Measurements from ENCODE around the gene RBP5. TPM values are rescaled to one million over a fixed set of nuclear protein-coding genes. Genes with fewer than 3 reads are reported as not detected.

The RBP5 gene
- total and polyA plus RNA-seq, 2 experiments from 2014 or later = 1.5 to 8.9 TPM

DNA sequence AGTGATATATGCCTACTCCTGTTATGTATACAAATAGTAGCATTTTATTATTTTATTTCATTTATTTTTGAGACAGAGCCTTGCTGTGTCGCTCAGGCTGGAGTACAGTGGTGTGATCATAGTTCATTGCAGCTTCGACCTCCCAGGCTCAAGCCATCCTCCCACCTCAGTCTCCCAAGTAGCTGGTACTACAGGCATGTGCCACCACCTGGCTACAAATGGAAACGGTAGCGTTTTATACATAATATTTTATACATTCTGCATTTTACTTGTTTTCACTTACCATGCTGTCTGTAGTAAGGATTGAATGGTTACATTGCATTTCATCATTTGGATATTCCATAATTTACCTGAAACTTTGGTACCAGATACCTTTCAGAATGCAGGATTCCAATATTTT lies 50.5 kb downstream of the RBP5 start:
- Histone ChIP-seq H3K36me3 (no peaks in the 10 kb centered on the region), H3K4me3 (no peak overlapping the region), H3K9me3 (ENCODE audit: low read depth) (no peaks in the 10 kb centered on the region), H3K27me3 (peaks cover 9% of the 10 kb centered on the region), H3K4me1 (ENCODE audit: low read depth) (no peaks in the 10 kb centered on the region), H3K27ac (no peak overlapping the region)
- TF ChIP-seq, protein P1, sequence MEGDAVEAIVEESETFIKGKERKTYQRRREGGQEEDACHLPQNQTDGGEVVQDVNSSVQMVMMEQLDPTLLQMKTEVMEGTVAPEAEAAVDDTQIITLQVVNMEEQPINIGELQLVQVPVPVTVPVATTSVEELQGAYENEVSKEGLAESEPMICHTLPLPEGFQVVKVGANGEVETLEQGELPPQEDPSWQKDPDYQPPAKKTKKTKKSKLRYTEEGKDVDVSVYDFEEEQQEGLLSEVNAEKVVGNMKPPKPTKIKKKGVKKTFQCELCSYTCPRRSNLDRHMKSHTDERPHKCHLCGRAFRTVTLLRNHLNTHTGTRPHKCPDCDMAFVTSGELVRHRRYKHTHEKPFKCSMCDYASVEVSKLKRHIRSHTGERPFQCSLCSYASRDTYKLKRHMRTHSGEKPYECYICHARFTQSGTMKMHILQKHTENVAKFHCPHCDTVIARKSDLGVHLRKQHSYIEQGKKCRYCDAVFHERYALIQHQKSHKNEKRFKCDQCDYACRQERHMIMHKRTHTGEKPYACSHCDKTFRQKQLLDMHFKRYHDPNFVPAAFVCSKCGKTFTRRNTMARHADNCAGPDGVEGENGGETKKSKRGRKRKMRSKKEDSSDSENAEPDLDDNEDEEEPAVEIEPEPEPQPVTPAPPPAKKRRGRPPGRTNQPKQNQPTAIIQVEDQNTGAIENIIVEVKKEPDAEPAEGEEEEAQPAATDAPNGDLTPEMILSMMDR (IDR thresholded peaks at IDR 0.05; ENCODE audit: low read depth, low read length) = no peak
- no peak for DNase-seq (ENCODE audit: low read depth in 1 of 2, low spot score in 1 of 2)

DNA sequence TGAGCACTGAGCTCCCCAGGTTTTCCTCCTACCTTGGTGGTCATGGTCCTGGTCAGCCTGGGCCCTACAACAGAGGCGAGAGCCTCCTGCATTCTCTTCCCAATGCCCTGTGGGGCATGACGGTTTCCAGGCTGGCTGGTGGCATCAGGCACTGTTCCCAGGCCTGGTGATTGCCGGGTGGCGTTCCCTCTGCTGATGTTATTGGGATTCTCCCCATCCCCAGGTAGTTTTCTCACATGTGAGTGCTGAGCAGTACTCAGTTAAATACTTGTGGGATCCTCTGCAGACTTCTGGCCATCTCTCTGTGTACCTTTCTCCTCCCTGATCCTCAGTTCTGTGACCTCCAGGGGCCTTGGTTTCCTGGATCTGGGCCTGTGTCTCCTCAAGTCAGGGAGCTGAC lies 52.2 kb downstream of the RBP5 start:
- H3K4me1 ChIP-seq (ENCODE audit: low read depth) = no peaks in the 10 kb centered on the region
- H3K27me3 ChIP-seq = peaks cover 12% of the 10 kb centered on the region
- DNase-seq (ENCODE audit: low read depth in 1 of 2, low spot score in 1 of 2) = no peak
- H3K4me3 ChIP-seq = no peak overlapping the region
- TF ChIP-seq, protein P1 (IDR thresholded peaks at IDR 0.05; ENCODE audit: low read depth, low read length) = no peak
- H3K36me3 ChIP-seq = no peaks in the 10 kb centered on the region
- no peak overlapping the region for H3K27ac ChIP-seq
- H3K9me3 ChIP-seq (ENCODE audit: low read depth) = no peaks in the 10 kb centered on the region

DNA sequence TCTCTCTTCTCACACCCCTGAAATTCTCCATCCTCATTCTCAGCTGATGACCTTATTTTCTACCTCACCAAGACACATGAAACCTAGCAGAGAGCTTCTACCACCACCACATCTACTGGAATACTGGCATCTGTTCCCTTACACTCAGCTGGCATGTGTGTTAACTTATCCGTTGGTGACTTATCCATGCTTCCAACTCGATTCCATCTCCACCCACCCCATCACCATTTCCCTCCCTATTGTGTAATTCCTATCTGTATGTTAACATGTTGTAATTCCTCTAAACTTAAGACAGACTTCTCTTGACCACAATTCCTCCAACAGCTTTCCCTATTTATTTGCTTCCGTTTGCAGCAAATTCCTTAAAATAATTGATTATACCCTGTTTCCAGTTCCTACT lies 52.8 kb downstream of the RBP5 start:
- Histone ChIP-seq H3K27ac (no peak overlapping the region), H3K27me3 (peaks cover 12% of the 10 kb centered on the region), H3K4me1 (ENCODE audit: low read depth) (no peaks in the 10 kb centered on the region), H3K9me3 (ENCODE audit: low read depth) (no peaks in the 10 kb centered on the region), H3K4me3 (no peak overlapping the region), H3K36me3 (no peaks in the 10 kb centered on the region)
- TF ChIP-seq, protein P1 (IDR thresholded peaks at IDR 0.05; ENCODE audit: low read depth, low read length) = no peak
- peak in 1 of 2 donors; percentile 82 for DNase-seq (ENCODE audit: low read depth in 1 of 2, low spot score in 1 of 2)

DNA sequence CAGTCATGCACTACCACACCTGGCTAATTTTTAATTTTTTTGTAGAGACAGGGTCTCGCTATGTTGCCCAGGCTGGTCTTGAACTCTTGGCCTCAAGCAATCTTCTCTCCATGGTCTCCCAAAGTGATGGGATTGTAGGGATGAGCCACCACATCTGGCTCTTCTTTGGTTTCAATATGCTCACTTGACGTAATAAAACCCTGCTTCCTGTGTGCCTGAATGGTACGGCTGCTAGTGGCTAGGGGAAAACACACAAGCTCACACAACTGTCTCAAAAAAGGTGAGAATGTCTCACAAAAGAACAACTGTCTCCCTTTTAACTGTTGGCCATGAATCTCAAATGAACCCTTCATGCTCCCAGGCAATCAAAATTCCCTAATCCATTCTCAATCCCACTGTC lies 53.2 kb downstream of the RBP5 start:
- TF ChIP-seq, protein P1 (IDR thresholded peaks at IDR 0.05; ENCODE audit: low read depth, low read length) = no peak
- no peaks in the 10 kb centered on the region for H3K9me3 ChIP-seq (ENCODE audit: low read depth)
- no peak overlapping the region for H3K4me3 ChIP-seq
- no peak for DNase-seq (ENCODE audit: low read depth in 1 of 2, low spot score in 1 of 2)
- H3K27ac ChIP-seq = no peak overlapping the region
- no peaks in the 10 kb centered on the region for H3K36me3 ChIP-seq
- peaks cover 12% of the 10 kb centered on the region for H3K27me3 ChIP-seq
- no peaks in the 10 kb centered on the region for H3K4me1 ChIP-seq (ENCODE audit: low read depth)

DNA sequence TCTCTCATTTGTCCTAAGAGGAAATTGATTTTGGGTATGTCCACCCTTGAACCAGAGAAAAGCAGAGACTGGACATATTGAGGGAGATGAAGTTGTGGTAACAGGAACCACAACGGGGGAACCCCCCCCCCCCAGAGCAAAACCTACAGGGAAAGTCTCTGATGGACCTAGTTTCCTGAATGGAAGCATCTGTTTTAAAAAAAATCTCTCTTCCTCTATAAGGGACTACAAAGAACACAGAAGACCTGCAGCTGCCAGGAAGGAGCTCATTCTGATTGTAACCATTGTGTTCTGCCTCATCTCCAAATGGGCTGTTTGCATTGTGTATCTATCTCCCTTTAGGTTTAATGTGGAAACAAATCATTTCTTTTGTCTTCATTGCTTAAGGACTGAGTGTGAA lies 54.7 kb downstream of the RBP5 start:
- H3K4me1 ChIP-seq (ENCODE audit: low read depth) = peaks cover 2% of the 10 kb centered on the region
- H3K27ac ChIP-seq = no peak overlapping the region
- no peaks in the 10 kb centered on the region for H3K9me3 ChIP-seq (ENCODE audit: low read depth)
- H3K36me3 ChIP-seq = no peaks in the 10 kb centered on the region
- H3K27me3 ChIP-seq = peaks cover 12% of the 10 kb centered on the region
- DNase-seq (ENCODE audit: low read depth in 1 of 2, low spot score in 1 of 2) = no peak
- H3K4me3 ChIP-seq = no peak overlapping the region
- TF ChIP-seq, protein P1 (IDR thresholded peaks at IDR 0.05; ENCODE audit: low read depth, low read length) = no peak

Other genes with a start within 250 kb of the RBP5 start
- gene LRRC23, start 224.1 kb downstream of the RBP5 start, total RNA-seq = 17.5 and 18.8 TPM in 2 replicates
- 23.7 and 24.8 TPM in 2 replicates for gene LRRC23, start 224.1 kb downstream of the RBP5 start, polyA plus RNA-seq
- gene ENO2, start 214.3 kb downstream of the RBP5 start, total RNA-seq = 56.2 and 87.7 TPM in 2 replicates
- 133 and 154 TPM in 2 replicates for gene ENO2, start 214.3 kb downstream of the RBP5 start, polyA plus RNA-seq
- 28.1 and 46.4 TPM in 2 replicates for gene ATN1, start 200.9 kb downstream of the RBP5 start, total RNA-seq
- 22.8 and 37.8 TPM in 2 replicates for gene ATN1, start 200.9 kb downstream of the RBP5 start, polyA plus RNA-seq
- gene RNU7-1, start 185.1 kb downstream of the RBP5 start, total RNA-seq = not detected in 2 replicates
- not detected in 2 replicates for gene RNU7-1, start 185.1 kb downstream of the RBP5 start, polyA plus RNA-seq
- gene C12orf57, start 184.9 kb downstream of the RBP5 start, total RNA-seq = 260 and 307 TPM in 2 replicates
- 154 and 208 TPM in 2 replicates for gene C12orf57, start 184.9 kb downstream of the RBP5 start, polyA plus RNA-seq
- 17.4 and 19.2 TPM in 2 replicates for gene PTPN6, start 177.5 kb downstream of the RBP5 start, total RNA-seq
- 25.2 and 28.4 TPM in 2 replicates for gene PTPN6, start 177.5 kb downstream of the RBP5 start, polyA plus RNA-seq
- 350 and 388 TPM in 2 replicates for gene PHB2, start 158.2 kb downstream of the RBP5 start, total RNA-seq
- 181 and 228 TPM in 2 replicates for gene PHB2, start 158.2 kb downstream of the RBP5 start, polyA plus RNA-seq
- gene EMG1, start 158.0 kb downstream of the RBP5 start, total RNA-seq = 15.7 and 21.5 TPM in 2 replicates
- gene EMG1, start 158.0 kb downstream of the RBP5 start, polyA plus RNA-seq = 29.7 and 39.2 TPM in 2 replicates
- 12.0 and 15.8 TPM in 2 replicates for gene LPCAT3, start 110.4 kb downstream of the RBP5 start, total RNA-seq
- gene LPCAT3, start 110.4 kb downstream of the RBP5 start, polyA plus RNA-seq = 31.4 and 37.8 TPM in 2 replicates
- gene C1S, start 68.2 kb downstream of the RBP5 start, total RNA-seq = 3.0 and 5.0 TPM in 2 replicates
- 7.3 and 9.3 TPM in 2 replicates for gene C1S, start 68.2 kb downstream of the RBP5 start, polyA plus RNA-seq
- 2.4 and 3.6 TPM in 2 replicates for gene C1R, start 36.4 kb downstream of the RBP5 start, total RNA-seq
- gene C1R, start 36.4 kb downstream of the RBP5 start, polyA plus RNA-seq = 1.5 and 3.4 TPM in 2 replicates
- 18.4 and 32.4 TPM in 2 replicates for gene C1RL, start 19.7 kb downstream of the RBP5 start, total RNA-seq
- 12.2 and 14.3 TPM in 2 replicates for gene C1RL, start 19.7 kb downstream of the RBP5 start, polyA plus RNA-seq
- 32.0 and 35.5 TPM in 2 replicates for gene CLSTN3, start 1.5 kb upstream of the RBP5 start, total RNA-seq
- gene CLSTN3, start 1.5 kb upstream of the RBP5 start, polyA plus RNA-seq = 14.0 and 27.2 TPM in 2 replicates
- 41.7 and 50.1 TPM in 2 replicates for gene PEX5, start 60.8 kb upstream of the RBP5 start, total RNA-seq
- 20.4 and 20.8 TPM in 2 replicates for gene PEX5, start 60.8 kb upstream of the RBP5 start, polyA plus RNA-seq
- gene ACSM4, start 175.2 kb upstream of the RBP5 start, total RNA-seq = not detected in 2 replicates
- gene ACSM4, start 175.2 kb upstream of the RBP5 start, polyA plus RNA-seq = not detected in 2 replicates